Vagina (tissue), 2 donors: ENCODE data around the gene PIP5K1B.

Source experiments
- CTCF ChIP-seq, 3 experiments: fragments of 450-650 bp in 2 of 3; fragments of 200-600 bp in 1 of 3; sonication (generic) in 1 of 3; IDR thresholded peaks; one replicate each; pipeline ENCODE4 v1.5.1; 2017 to 2019; ENCODE audit warnings: antibody characterized with exemption in 3 of 3, mild to moderate bottlenecking in 2 of 3, moderate library complexity in 2 of 3
- POLR2A ChIP-seq, 2 donors: fragments of 450-650 bp; IDR thresholded peaks; one replicate each; pipeline ENCODE4 v1.6.1; 2017; ENCODE audit warnings: antibody characterized with exemption in 2 of 2, mild to moderate bottlenecking in 2 of 2, moderate library complexity in 2 of 2
- POLR2AphosphoS5 ChIP-seq, 2 donors: sonication (generic); formaldehyde crosslinking; IDR thresholded peaks; one replicate each; pipeline ENCODE4 v1.9.0; 2017; ENCODE audit warnings: antibody characterized with exemption in 2 of 2, mild to moderate bottlenecking in 2 of 2, low read depth in 1 of 2; ENCODE audit not compliant: insufficient read depth in 1 of 2

GRCh38 chr9:69036799-69037198 is 331.8 kb downstream of the PIP5K1B start:
- no peak for TF ChIP-seq CTCF (IDR thresholded peaks at IDR 0.05)
- TF ChIP-seq POLR2A (IDR thresholded peaks at IDR 0.05): no peak
- TF ChIP-seq POLR2AphosphoS5 (IDR thresholded peaks at IDR 0.05; ENCODE audit: insufficient read depth in 1 of 2, low read depth in 1 of 2): no peak
